ENCODE measurements around the gene AZIN2.

Gene AZIN2

DNA sequence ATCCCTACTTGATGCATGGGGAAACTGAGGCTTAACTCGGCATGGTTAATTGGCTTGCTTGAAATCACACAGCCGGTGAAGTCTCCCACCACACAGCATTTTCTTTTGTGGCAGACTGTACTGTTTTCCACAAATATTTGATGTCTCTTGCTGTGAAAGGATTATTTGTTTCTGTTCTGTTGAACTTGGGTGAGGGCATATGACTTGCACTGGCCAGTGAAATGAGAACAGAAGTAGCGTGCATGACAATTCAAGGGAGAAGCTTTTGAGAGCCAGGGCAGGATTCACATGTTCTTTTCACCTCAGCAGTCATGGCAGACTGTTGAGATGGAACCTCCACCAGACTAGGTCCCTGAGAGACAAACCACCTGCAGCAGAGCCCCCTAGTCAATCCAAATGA is 32.5 kb upstream of the AZIN2 start:
- TF ChIP-seq, protein P1, sequence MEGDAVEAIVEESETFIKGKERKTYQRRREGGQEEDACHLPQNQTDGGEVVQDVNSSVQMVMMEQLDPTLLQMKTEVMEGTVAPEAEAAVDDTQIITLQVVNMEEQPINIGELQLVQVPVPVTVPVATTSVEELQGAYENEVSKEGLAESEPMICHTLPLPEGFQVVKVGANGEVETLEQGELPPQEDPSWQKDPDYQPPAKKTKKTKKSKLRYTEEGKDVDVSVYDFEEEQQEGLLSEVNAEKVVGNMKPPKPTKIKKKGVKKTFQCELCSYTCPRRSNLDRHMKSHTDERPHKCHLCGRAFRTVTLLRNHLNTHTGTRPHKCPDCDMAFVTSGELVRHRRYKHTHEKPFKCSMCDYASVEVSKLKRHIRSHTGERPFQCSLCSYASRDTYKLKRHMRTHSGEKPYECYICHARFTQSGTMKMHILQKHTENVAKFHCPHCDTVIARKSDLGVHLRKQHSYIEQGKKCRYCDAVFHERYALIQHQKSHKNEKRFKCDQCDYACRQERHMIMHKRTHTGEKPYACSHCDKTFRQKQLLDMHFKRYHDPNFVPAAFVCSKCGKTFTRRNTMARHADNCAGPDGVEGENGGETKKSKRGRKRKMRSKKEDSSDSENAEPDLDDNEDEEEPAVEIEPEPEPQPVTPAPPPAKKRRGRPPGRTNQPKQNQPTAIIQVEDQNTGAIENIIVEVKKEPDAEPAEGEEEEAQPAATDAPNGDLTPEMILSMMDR (IDR thresholded peaks at IDR 0.05; ENCODE audit: extremely low read depth, missing control alignments), result no peak
- DNase-seq (ENCODE audit: low spot score), result no peak

DNA sequence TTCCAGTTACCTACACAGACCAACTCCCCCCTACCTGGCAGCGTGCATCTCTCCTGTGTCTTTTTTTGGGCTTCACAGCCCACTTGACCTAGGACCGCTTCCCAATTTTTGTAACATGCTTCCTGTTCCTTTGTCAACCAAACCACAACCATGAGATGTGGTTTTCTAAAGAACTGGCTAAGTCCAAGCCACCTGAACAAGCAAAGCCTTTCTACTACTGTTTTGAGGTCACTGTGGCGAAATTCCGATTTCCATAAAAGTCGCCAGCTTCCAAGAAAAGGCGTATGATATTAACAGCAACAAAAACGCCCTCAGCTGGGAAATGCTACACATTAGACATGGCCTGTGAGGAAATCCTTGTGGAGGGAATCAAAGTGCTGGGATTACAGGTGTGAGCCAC is 31.6 kb upstream of the AZIN2 start:
- TF ChIP-seq, protein P1 (IDR thresholded peaks at IDR 0.05; ENCODE audit: extremely low read depth, missing control alignments), result no peak
- no peak for DNase-seq (ENCODE audit: low spot score)

DNA sequence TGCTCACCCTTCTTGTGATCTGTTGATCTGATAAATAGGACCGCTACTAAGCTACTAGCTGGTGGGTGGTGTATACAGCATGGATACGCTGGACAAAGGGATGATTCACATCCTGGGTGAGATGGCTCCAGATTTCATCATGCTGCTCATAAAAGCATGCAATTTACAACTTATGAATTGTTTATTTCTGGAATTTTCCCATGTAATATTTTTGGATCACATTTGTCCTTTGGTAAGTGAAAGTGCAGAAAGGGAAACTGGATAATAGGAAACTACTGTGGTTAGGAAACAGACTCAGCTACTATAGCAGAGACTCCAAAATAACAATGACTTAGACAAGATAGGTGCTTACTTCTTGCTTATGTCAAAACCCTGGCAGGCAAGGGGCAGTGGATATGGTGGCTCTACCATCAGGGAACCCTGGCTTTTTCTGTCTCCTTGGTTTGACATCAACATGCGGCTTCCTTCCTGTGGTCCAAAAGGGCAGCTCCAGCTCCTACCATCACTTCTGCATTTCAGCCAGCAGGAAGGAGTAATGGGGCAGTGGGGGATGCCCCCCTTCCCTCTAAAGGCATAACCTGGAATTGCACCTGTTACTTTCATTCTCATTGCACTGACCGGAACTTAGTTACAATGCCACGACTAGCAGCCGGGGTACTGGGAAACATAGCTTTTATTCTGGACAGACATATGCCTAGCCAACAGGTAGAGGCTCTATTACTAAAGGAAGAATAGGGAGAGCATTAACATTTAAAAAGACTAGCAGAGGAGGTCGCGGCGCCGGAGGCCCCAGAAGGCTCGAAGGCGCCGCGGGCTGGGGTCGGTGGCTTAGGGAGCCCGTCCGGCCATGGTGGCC is 30.5 kb upstream of the AZIN2 start:
- TF ChIP-seq, protein P1 (IDR thresholded peaks at IDR 0.05; ENCODE audit: extremely low read depth, missing control alignments), result no peak
- no peak for DNase-seq (ENCODE audit: low spot score)

DNA sequence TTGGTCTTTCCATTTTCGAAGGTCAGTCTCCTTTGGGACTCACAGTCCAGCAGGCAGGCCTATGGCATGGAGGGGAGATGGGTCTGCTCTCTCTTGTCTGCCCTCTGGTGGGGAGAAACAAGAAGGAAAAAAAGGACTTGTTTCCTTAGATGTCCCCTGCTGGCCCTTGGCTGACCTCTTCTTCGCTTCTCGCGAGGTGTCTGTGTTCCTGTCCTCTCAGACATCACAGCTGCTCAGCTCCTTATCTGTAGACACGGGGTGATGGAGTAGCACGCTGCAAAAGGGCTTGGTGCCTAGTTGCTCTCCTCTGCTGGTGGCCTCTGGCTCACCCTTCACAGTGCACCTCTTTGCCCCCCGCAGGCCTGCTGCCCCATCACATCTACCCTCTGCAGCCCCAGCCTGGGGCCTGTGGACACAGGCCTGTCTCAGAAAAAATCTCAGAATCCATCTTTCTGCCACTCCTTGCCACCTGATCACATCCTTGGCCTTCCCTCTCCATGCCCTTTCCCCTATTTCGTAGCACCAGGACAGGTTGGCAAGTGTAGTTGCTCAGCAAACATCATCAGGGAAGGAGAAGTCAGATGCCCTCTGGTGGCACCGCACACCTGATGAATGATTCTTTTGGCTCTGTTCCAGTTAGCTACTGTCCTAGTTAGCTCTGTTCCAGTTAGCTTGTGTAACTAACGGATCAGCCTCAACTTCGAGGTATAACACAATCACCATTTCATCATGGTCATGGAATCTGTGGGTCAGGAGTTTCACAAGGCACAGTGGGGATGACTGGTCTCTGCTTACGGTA is 25.5 kb upstream of the AZIN2 start:
- TF ChIP-seq, protein P1 (IDR thresholded peaks at IDR 0.05; ENCODE audit: extremely low read depth, missing control alignments), result peak; percentile 58
- DNase-seq (ENCODE audit: low spot score), result peak; percentile 72

DNA sequence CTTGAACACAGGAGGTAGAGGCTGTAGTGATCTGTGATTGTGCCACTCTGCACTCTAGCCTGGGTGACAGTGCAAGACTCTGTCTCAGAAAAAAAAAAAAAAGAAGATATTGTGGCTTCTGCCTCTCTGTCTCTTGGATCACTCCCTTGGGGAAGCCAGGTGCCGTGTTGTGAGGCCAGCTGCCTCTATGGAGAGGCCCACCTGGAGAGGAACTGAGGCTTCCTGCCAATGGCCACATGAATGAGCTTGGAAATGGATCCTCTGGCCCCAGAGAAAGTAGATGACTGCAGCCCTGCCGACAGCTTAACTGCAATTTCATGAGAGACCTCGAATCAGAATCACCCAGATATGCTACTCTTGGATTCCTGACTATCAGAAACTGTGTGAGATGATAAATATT is 24.5 kb upstream of the AZIN2 start:
- TF ChIP-seq, protein P1 (IDR thresholded peaks at IDR 0.05; ENCODE audit: extremely low read depth, missing control alignments), result no peak
- no peak for DNase-seq (ENCODE audit: low spot score)

DNA sequence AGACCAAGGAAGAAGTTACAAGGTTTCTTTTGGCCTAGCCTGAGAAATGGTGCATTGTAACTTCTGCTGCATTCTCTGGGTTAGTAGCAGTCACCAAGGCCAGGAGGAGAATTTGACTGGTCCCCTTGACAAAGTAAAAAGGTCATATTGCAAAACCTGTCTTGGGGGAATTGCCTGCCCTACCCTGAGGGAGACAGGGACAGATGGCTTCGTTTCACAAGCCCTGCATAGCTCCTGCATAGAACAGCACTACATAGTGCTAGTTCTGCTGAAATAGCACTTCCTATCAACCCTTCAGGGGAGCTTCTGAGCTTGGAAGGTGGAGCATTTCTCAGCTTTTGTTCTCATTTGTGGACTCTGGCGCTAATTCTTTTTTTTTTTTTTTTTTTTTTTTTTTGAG is 23.9 kb upstream of the AZIN2 start:
- TF ChIP-seq, protein P1 (IDR thresholded peaks at IDR 0.05; ENCODE audit: extremely low read depth, missing control alignments), result no peak
- DNase-seq (ENCODE audit: low spot score), result no peak

DNA sequence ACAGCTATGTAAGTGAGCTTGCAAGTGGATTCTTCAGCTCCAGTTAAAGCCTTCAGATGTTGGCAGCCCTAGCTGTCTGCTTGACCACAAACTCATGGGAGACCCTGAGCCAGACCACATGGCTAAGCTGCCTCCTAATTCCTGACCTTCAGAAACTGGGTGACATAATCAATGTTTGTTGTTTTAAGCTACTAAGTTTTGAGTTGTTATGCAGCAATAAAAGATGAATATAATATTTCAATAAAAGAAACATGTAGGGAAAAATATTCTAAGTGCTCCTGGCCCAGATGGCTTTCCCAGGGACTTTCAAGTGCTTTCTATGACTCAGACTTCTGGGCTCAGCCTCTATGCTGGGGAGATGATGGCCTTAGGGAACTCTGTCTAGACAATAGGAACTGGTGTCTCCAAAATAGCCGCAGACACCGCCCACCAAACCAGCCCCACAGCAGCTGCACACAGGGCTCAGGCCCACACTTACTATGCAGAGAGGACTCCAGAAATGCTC is 20.3 kb upstream of the AZIN2 start:
- TF ChIP-seq, protein P1 (IDR thresholded peaks at IDR 0.05; ENCODE audit: extremely low read depth, missing control alignments), result no peak
- no peak for DNase-seq (ENCODE audit: low spot score)
